Neural cell (in vitro differentiated cells): ENCODE data around the gene DZIP3.

Experiments
- CTCF ChIP-seq: fragments of 450-650 bp; IDR thresholded peaks from 2 replicates; pipeline ENCODE4 v1.5.1; 2014; ENCODE audit warnings: antibody characterized with exemption, mild to moderate bottlenecking, moderate library complexity; ENCODE audit not compliant: poor library complexity, severe bottlenecking
- EP300 ChIP-seq: fragments of 450-650 bp; conservative IDR thresholded peaks from 2 replicates; pipeline ENCODE4 v1.6.1; 2014; ENCODE audit warnings: antibody characterized with exemption, mild to moderate bottlenecking, moderate library complexity; ENCODE audit not compliant: poor library complexity, severe bottlenecking
- EZH2 ChIP-seq: fragments of 200-600, 300-800 bp; shearing (Covaris generic), sonication (generic); IDR thresholded peaks from 2 replicates; pipeline ENCODE4 v1.6.1; 2014; ENCODE audit warnings: antibody characterized with exemption, low read length, borderline replicate concordance, mild to moderate bottlenecking; ENCODE audit not compliant: insufficient read depth, poor library complexity, severe bottlenecking
- MXI1 ChIP-seq: fragments of 450-650 bp; conservative IDR thresholded peaks from 2 replicates; pipeline ENCODE4 v1.6.1; 2014; ENCODE audit warnings: antibody characterized with exemption, mild to moderate bottlenecking; ENCODE audit not compliant: poor library complexity, severe bottlenecking
- POLR2AphosphoS5 ChIP-seq: IDR thresholded peaks from 2 replicates; pipeline ENCODE4 v1.6.1; 2012
- RAD21 ChIP-seq: fragments of 450-650 bp; conservative IDR thresholded peaks from 2 replicates; pipeline ENCODE4 v1.6.1; 2014; ENCODE audit warnings: antibody characterized with exemption, mild to moderate bottlenecking, moderate library complexity
- SMC3 ChIP-seq: fragments of 450-650 bp; conservative IDR thresholded peaks from 2 replicates; pipeline ENCODE4 v1.6.1; 2014; ENCODE audit warnings: antibody characterized with exemption, mild to moderate bottlenecking, moderate library complexity; ENCODE audit not compliant: poor library complexity
- TAF1 ChIP-seq: IDR thresholded peaks from 2 replicates; pipeline ENCODE4 v1.6.1; 2012; ENCODE audit warnings: low read depth
- TF ChIP-seq, protein P1 (sequence below): IDR thresholded peaks from 2 replicates; pipeline ENCODE4 v1.6.1; 2012; ENCODE audit warnings: borderline replicate concordance

- no peak for TF ChIP-seq CTCF
- TF ChIP-seq EP300, result no peak
- TF ChIP-seq, protein P1, sequence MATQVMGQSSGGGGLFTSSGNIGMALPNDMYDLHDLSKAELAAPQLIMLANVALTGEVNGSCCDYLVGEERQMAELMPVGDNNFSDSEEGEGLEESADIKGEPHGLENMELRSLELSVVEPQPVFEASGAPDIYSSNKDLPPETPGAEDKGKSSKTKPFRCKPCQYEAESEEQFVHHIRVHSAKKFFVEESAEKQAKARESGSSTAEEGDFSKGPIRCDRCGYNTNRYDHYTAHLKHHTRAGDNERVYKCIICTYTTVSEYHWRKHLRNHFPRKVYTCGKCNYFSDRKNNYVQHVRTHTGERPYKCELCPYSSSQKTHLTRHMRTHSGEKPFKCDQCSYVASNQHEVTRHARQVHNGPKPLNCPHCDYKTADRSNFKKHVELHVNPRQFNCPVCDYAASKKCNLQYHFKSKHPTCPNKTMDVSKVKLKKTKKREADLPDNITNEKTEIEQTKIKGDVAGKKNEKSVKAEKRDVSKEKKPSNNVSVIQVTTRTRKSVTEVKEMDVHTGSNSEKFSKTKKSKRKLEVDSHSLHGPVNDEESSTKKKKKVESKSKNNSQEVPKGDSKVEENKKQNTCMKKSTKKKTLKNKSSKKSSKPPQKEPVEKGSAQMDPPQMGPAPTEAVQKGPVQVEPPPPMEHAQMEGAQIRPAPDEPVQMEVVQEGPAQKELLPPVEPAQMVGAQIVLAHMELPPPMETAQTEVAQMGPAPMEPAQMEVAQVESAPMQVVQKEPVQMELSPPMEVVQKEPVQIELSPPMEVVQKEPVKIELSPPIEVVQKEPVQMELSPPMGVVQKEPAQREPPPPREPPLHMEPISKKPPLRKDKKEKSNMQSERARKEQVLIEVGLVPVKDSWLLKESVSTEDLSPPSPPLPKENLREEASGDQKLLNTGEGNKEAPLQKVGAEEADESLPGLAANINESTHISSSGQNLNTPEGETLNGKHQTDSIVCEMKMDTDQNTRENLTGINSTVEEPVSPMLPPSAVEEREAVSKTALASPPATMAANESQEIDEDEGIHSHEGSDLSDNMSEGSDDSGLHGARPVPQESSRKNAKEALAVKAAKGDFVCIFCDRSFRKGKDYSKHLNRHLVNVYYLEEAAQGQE, result no peak
- TF ChIP-seq POLR2AphosphoS5, result no peak
- no peak for TF ChIP-seq TAF1
- TF ChIP-seq RAD21, result no peak
- no peak for TF ChIP-seq EZH2
- no peak for TF ChIP-seq MXI1
- TF ChIP-seq SMC3, result no peak
Measured at GRCh38 chr3:108598375-108598774, 8.9 kb downstream of the DZIP3 start.
